Measurements from ENCODE around the gene ACVR1B.

The ACVR1B gene

DNA sequence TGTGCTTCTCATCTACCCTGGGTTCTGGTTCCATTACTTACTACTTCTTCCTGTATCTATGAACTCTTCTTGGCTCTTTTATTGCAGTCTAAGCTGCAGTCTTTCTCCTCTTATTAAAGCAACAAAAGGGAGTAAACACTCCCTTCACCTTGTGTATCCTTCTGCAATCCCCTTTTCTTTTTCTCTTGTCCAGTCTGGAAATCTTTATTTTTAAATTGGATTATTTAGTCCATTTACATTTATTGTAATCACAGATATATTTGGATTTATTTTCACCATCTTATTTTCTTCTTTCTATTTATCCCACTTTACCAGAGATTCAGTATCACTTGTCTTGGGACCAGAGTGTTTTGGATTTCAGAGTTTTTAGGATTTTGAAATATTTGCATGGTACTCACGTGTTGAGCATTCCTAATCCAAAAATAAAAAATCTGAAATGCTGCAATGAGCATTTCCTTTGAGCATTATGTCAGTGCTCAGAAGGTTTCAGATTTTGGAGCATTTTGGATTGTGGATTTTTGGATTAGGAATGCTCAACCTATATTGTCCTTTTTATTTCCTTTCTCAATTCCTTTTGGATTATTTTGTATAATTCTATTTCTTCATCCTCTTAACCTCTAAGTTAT, 6.8 kb upstream of the ACVR1B start:
- DNase-seq, result no peak

DNA sequence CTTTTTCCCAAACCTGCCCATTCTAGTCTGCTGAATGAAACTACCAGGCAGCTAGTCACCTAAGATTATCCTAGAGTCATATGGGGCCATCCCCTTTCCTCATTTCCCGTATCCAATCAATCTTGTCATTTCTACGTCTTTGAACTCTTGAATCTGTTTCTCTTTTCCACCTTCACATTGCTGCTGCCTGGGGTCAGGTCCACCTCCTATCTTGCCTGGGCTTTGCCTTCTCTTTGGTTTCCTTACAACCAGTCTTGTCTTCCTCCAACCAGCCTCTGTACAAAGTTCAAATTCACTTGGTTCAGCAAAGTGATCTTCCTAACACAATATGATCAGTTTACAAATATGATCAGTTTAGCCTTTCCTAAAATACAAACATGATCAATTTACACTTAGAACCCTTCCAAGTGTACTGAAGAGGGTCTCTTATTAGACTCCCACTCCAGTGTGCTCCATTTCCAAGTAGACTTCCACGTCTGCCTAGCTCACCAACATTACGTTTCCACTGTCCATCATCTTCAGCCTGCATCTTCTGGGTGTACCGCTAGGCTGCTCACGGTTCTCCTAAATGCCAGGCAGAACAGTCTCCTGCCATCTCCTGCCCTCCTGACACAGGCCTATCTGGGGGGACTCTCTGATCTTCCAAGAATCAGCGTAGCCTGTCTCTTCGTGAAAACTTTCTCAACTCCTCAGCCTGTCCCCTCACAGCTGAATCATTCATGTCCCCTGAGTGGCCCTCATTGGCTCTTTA, 4.1 kb upstream of the ACVR1B start:
- no peak for DNase-seq

DNA sequence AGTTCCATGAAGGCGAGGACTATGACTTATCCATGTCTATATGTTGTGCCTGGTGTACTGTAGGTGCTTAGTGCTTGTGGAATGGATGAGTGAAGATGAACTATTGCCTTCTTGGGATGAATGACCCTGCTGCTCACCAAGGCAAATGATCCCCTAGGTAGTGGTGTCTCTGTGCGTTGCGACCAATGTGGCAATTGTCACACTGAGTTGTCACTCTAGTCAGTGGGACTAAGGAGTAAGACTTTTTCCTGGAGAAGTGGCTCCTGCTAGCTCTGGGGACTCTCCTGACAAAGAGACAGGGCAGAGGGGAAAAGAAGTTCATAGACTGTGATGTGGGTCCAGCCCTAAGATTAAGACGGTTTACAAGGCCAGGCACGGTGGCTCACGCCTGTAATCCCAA, 3.4 kb upstream of the ACVR1B start:
- no peak for DNase-seq

DNA sequence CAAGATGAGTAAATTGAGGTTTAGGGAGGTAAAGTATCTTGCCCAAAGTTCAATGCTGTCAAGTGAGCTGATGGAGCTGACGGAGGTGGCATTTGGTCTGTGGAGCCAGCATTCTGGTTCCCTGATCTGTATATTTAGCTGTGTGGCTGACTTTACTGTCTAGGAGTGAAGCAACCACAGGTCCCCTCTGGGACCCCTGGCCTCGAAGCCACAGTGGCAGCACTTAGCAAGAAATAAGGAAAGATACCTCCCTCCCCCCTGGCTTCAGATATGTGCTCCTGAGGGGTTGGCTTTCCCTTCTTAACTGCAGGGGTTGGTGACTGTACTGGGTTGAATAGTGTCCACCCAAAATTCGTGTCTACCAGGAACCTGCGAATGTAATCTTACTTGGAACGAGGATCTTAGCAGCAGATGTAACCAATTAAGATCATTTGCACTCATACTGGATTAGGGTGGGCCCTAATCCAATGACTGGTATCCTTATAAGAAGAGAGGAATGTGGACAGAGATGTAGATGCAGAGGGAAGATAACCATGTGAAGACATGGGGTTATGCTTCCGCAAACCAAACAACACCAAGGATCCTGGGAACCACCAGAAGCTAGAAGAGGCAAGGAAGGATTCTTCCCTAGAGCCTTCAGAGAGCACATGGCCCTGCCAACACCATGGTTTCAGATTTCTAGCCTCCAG, 2.0 kb upstream of the ACVR1B start:
- DNase-seq, result no peak

DNA sequence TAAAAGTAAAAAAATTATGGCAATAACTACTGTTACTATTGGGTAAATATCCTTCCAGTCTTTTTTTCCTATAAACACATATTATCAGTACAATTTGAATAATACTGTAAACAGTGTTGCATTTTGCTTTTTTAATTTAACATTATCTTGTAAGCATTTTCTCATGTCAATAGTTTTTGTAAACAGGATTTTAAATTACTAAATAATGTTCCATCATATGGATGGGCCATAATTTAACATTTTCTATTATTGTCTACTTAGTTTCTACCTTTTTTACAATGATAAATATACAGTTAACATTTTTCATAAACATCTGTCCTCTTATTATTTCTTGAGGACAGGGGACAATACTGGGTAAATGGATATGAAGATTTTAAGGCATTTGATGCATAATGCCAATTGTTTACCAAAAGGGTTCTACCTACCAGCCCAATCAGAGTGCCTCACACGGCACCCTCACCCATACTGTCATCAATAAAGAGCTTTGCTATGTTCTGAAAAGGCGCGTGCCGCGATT, 759 bp upstream of the ACVR1B start:
- DNase-seq, result no peak

DNA sequence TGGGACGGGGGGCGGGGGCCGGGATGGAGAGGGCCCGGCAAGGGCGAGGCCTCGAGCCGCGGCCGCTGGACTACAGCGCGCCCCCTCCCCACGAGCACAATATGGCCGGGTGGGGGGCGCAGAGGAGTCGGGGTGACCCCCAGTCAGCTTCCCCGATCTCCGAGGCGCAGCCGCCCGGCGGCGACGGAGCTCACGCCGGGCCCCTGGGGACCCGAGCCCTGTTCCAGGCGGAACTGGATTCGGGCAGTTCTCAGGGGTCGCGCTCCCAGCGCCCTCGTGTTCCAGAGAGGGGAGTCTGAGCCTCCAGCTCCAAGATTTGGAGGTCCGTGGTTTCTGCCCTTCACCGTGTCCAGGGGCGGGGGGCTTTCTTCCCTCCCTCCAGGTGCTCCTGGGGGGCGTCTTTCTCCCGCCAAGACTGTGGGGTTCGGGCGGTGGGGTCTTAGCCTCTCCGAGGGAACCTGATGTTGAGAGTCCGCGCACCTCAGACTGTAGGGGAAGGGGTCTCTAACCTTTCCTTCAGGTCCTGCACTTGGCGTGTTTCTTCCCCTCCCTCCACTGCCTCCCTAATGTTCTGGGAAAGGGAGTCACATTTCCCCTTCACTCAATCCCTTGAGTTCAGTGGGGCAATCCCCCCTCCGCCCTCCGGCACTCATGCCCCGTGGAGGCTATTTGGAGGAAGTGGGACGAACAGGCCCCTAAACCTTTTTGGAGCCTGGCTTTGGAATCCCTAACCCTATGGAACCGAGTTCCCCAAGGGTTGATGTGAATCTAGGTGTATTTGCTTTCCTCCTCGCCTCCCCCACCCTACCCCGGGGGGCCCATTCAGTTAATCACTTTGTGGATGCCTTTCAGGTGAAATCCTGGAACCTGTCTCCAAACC, 584 bp downstream of the ACVR1B start:
- no peak for DNase-seq

DNA sequence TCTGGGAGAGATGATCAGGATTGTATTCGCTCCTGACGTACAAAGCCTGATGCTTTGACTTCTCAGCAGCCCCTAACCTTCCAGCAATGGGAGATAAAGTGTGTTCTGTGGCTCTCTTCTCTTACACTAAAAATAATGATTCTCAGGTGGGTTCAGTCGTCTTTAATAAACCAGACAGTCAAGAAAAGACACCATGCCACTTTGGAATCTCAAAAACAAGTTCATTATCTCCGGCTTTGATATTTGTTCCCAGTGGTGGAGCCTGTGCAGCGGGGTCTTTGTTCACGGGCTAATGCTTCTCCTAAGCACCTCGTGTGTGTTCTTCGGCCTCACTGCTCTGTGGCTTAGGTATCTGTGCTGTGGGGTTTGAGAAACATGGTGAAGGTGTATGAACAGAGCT, 1.6 kb downstream of the ACVR1B start:
- no peak for DNase-seq

DNA sequence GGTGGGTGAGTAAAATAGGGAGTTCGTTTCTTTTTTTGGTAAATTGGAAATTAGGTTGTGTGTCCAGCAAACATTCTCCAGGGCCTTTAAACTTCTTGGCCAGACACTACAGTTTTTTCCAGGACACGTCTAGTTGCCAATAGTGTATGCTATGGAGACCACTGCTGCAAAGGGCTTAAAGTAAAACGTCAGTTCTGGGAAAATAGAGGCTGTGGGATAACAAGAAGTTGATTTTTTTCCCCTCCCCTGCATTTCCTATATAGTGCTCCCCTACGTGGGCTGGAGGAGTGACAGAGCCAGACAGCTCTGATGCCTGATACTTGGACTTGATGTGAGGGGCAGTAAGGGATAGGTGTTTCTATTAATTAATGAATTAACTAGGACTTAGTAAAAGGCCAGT, 2.4 kb downstream of the ACVR1B start:
- DNase-seq, result no peak

DNA sequence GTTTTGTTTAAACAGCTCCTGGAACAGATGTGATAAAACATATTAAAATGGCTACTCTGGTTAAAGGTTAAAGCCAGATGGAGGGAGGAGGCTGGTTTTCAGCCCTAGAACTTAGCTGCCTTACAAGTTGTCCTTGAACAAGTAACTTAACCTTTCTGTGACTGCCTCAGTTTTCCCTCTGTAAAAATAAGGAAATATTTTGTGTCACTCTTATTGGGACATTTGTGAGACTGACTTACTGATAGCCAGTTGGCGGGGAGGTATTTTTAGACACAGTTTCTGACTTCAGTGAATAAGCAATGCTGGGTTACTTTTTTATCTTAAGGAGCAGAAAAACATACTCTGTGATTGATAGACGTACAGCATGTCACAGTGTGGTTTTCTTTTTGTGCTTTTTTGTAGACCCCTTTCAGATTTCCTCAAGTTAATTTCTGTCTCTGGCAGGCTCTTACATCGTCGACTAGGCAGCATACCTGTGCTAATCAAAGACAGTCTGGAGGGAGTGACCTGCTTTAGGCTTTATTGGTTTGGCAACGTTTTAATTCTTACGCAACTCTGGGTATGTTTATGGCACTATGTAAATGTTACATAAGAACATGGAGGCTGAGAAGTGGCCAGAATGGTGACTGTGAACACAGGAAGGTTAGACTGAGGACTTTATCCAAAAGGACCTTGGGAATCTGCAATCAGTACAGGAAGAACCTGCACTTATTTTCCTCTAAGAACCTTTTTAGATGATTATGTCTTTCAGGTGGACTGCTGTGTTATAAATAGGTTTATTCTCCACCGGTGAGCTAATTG, 3.3 kb downstream of the ACVR1B start:
- DNase-seq, result no peak

DNA sequence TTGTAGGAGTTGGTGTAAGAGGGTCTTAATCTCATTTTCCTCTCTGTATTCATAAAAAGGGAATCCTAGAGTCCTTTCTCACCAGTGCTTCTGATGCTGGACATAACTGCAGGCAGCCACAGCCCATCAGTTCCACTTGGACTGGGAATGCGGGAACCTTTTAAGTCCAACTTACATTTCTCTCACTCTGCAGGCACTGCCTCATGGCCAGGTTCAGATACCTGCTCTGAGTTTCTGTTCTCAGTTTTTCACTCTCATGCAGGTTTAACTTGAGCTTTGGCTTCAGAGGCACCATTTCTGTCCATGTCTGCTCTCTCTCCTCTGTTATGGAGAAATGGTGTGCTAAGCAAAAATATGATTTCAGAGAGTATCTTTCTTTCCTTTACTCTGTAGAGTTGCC, 4.2 kb downstream of the ACVR1B start:
- no peak for DNase-seq

DNA sequence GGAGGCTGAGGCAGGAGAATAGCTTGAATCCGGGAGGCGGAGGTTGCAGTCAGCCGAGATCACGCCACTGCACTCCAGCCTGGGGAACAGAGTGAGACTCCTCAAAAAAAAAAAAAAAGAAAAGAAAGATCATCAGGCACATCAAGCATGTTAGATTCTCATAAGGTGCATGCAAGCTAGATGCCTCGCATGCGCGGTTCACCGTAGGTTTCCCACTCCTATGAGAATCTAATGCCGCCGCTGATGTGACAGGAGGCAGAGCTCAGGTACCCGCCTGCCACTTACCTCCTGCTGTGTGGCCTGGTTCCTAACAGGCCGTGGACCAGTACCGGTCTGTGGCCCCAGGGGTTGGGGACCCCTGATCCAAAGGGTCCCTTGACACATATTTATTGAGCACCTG, 7.0 kb downstream of the ACVR1B start:
- DNase-seq, result no peak

DNA sequence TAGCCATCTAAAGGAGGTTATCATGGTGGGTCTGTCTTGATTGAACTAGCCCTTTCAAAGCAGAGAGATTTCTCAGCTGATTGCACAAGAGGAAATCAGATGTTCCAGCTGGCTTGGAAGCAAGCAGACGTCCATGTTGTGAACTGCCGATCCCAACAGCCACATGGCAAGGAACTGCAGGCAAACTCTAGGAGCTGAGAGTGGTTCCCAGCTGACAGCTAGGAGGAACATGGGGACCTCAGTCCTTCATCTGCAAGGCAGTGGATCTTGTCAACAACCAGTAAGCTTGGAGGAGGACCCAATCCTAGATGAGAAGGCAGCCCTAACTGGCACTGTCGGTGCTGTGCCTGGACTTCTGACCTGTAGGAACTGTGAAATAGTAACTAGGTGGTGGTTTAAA, 7.7 kb downstream of the ACVR1B start:
- no peak for DNase-seq

DNA sequence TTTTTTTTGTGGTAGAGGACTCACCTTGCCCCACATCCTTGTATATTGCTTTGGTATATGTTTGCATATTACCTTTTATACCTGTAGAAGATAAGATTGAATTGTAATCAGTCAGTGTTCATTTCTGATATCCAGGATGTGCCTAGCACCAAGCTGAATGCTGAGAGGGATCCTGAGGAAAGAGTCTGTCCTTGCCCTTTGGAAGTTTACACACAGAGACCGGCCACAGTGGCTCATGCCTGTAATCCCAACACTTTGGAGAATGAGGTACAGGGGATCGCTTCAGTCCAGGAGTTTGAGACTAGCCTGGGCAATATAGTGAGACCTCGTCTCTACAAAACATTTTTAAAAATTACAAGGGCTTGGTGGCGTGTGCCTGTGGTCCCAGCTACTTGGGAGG, 8.4 kb downstream of the ACVR1B start:
- no peak for DNase-seq

DNA sequence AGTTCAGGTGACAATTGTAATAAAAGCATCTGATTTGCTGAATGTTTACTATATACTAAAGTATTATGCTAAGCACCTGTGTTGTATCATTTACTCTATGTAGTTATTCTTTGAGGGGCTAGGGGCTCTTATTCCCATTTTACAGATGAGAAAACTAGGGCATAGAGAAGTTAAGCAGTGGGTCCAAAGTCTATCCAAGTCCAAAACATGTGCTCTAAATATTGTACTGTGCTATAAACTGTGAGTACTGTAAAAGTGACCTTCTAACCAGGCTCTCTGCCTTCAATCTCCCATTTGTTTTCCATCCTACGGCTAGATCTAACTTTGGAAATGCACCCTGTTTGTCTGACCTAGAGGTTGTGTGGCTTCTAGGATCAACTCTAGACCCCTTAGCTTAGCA, 9.0 kb downstream of the ACVR1B start:
- DNase-seq, result no peak

DNA sequence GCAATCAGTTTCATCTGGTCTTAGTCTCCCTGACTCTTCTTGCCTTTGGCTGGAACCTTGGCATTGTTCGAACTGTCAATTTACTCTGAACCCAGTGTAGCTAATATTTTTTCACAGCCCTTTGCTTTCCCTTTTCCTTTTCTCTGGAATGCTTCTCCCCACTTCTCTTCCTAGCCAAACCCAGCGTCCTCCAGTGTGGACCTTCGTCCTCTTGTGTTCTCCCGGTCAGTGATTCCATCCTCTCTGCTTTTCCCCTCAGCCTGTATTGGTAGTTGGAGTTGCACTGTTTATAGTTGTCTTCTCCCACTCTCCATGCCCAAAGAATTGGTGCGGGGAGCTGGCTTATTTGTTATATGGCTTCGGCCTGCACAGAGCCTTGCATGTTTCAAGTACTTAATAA, 9.4 kb downstream of the ACVR1B start:
- DNase-seq, result no peak

DNA sequence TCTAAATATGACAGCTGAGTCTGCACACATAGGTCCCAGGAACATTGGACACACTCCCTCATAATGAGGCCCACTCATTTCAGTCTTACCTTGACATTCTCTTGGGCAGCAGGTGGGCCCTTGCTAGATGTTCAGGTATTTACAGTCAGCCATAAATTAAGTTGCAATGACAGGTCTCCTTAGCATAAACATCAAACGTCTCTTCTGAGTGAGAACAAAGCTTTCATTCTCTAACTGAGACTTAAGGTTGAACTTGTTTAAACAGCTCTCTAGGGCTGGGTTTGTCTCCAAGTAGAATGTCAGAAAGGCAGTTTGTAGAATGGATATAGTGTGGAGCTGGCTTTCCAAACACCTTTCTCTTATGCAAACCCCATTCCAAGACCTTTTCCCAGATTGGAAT, 10.3 kb downstream of the ACVR1B start:
- no peak for DNase-seq

DNA sequence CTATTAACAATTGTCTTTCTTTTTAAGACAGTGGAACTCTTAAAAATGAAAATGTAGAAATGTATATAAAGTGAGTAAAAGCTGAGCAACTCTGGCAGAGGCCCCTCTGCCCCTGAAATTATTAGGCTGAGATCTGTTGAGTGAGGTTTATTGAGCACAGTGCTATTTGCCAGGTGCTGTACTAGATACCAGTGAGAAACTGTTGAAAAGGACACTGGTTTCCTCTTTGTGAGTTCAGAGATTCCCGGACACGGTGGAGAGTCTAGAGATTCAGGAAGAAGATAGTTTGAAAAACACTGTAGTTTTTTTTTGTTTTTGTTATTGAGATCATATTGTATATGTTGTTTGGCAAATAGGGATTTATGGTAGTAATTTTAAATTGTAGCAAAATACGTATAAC, 11.2 kb downstream of the ACVR1B start:
- no peak for DNase-seq

DNA sequence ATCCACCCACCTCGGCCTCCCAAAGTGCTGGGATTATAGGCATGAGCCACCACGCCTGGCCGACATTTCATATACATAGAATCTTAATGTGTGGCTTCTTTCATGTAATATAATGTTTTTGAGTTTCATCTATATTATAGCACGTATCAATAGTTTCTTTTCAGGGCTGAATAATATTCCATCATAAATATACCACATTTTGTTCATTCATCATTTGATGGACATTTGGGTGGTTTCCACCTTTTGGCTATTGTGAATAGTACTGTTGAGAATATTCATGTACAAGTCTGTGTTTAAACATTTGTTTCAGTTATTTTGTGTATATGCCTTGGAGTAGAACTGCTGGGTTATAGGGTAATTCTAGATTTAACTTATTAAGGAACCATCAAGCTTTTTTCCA, 12.0 kb downstream of the ACVR1B start:
- DNase-seq, result no peak

DNA sequence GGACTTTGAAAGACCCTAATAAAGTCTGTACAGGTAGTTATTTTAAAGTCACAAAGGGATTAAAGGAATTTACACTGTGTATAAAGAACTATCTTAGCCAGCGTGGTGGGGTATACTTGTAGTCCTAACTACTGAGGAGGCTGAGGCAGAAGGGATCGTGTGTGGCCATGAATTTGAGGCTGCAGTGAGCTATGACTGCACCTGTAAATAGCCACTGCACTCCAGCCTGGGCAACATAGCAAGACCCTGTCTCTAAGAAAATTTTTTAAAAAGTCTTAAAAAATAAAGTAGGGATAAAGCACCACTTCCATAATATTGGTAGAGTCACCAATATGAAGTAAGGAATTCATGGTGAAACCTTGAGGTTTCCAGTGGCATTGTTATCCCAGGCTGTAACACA, 18.1 kb downstream of the ACVR1B start:
- DNase-seq, result no peak

DNA sequence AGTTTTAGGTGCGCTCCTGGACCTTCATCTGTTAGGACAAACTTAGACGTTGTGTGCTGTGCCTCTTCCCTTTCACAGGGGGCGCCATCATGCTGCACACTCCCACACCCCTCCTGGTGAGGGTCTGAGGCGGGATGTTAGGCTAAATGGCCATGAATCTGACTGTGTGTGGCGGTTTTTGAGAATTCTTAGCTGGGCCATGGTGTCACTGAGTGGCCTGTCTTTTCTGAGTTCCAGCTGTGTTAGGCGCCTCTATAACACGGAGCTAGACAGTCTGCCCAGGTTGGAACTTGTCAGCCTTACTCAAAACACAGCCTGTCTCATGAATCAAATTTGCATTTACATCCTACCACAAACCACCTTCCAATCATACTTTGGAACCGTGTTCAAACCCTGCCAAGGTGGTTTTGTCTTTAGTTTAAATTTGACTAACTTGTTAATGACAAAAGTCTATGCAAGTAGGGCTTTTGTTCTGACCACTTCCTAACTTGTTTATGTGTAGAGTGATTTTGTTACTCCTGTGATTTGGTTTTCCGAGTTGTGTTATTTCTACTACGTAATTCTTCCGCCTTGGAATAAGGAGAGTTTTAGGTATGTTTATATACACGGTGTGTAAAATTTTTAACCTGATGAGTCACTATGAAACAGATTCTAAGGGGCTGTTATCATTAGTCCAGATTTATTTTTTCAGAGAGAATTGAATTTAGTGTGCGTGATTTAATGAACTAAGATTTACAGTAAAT, 19.6 kb downstream of the ACVR1B start:
- DNase-seq, result no peak

DNA sequence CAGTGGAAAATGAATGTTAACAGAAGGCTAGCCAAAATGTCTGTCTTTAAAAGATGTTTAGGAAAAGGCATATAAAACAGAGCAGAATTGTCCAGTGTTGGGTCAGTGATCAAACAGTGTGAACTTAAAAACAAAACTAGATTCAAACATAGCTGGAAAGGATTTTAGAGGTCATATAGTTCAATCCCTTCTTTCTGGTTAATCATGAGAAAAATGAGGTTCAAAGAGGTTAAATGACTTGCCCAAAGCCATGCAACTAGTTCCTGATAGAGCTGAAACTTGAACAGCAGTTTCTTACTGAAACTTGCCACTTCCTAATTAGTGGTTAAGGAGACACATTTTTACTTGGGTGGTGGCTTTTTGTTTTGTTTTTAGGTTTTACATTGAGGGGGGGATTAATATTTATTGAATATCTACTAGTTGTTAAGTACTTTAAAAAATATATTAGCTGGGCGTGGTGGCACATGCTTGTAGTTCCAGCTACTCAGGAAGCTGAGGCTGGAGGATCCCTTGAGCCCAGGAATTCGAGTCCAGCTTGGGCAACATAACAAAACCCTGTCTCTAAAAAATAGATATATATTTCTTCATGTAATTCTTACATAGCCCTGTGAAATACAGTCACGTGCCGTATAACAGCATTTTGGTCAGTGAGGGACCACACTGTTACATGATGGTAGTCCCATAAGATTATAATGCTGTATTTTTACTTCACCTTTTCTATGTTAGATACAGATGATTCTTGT, 20.4 kb downstream of the ACVR1B start:
- DNase-seq, result no peak
